ENCODE measurements around the gene CHKA. TPM values are rescaled to one million over a fixed set of nuclear protein-coding genes. Genes with fewer than 3 reads are reported as not detected.

The CHKA gene
- total and polyA plus RNA-seq, 2 of the 4 experiments (the other 2 are of a cell fraction), result 4.5 to 8.4 TPM

DNA sequence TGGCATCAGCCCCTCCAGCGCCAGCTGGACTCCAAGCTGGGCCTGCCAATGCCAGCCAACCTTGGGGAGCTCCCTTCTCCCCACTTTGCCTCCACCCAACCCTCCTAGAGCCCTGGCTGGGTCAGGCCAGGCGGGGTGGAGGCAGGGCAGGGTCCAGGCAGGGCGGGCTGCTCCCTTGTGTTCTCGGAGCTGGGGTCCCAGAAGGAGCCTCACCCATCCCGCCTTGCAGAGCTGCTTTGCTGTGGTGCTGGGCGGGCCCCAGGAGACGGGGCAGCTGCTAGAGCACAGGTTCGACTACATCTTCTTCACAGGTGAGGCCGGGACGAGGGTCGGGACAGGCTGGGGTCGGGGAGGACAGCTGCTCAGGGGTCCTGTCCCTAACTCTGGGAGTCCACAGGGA, 101.7 kb downstream of the CHKA start:
- Histone ChIP-seq H3K9me3 (ENCODE audit: control insufficient read depth, insufficient read depth, low read length) (no peaks in the 10 kb centered on the region), H3K36me3 (ENCODE audit: control insufficient read depth, insufficient read depth, low read length) (peaks cover 15% of the 10 kb centered on the region; the same call in 1 of the 2 replicates), H3K27ac (ENCODE audit: insufficient read depth, low read length) (no peak overlapping the region), H2AK5ac (ENCODE audit: low read depth, low read length) (peak overlapping the region; percentile 3; the same call in 1 of the 2 replicates), H3K27me3 (ENCODE audit: control insufficient read depth, insufficient read depth, low read length) (no peaks in the 10 kb centered on the region), H3K4me3 (ENCODE audit: insufficient read depth, low read depth, low read length) (no peak overlapping the region), H3K9me1 (ENCODE audit: insufficient read depth, low read length) (peaks cover 4% of the 10 kb centered on the region; the same call in 1 of the 2 replicates), H3K79me1 (ENCODE audit: low read depth in 1 of 2, low read length in 2 of 2) (peaks cover 5% of the 10 kb centered on the region in 2 experiments; a peak in 3 of 4 replicates), H2AK9ac (replicated peaks; ENCODE audit: low read depth, low read length, poor library complexity) (peak overlapping the region; percentile 15), H3K4me1 (ENCODE audit: control insufficient read depth, insufficient read depth, low read length) (peaks cover 11% of the 10 kb centered on the region), H3K18ac (ENCODE audit: low read depth, low read length) (no peak overlapping the region), H2BK120ac (ENCODE audit: low read depth, low read length) (no peak overlapping the region), H4K5ac (ENCODE audit: low read depth, low read length) (no peak overlapping the region), H3K23ac (ENCODE audit: low read depth, low read length) (no peak overlapping the region), H2BK20ac (ENCODE audit: low read depth, low read length) (no peak overlapping the region), H4K91ac (ENCODE audit: insufficient read depth, low read depth, low read length) (no peak overlapping the region), H3K9ac (ENCODE audit: low read depth, low read length) (no peak overlapping the region), H3K56ac (ENCODE audit: extremely low read depth, insufficient read depth, low read length) (no peak overlapping the region), H3K4ac (ENCODE audit: low read depth, low read length) (no peak overlapping the region), H4K20me1 (ENCODE audit: insufficient read depth, low read length) (no peaks in the 10 kb centered on the region), H3K4me2 (ENCODE audit: low read depth, low read length) (no peak overlapping the region), H2BK15ac (ENCODE audit: low read depth, low read length) (no peak overlapping the region), H2BK5ac (ENCODE audit: low read depth, low read length, poor library complexity, severe bottlenecking) (no peak overlapping the region), H3K14ac (replicated peaks; ENCODE audit: low read depth, low read length) (no peak overlapping the region), H2AFZ (replicated peaks; ENCODE audit: low read length, poor library complexity) (no peak overlapping the region), H4K8ac (ENCODE audit: low read depth in 2 of 2, low read length in 2 of 2) (no peak overlapping the region)
- no peak for DNase-seq
- dilution Hi-C loops (cut with HindIII; ENCODE audit: low sequenced_read_pairs, unreplicated experiment), result no loop called here
- BruUV-seq (replicated peaks), result no TSS peak
- intact Hi-C loops (cut with micrococcal nuclease), result no loop called here
- in situ Hi-C loops (cut with MboI; ENCODE audit: low sequenced_read_pairs), result no loop called here
- ChIA-PET POLR2A (ENCODE audit: unreplicated experiment) (no interaction called here), CTCF (no interaction called here)
- WGBS, 2 experiments (ENCODE audit: extremely low coverage in 2 of 2, insufficient read length in 1 of 2), result 90% methylated on average over 2 of the region's 12 CpGs; no CpG with 5 or more reads in 1 of the 2 experiments
- TF ChIP-seq, protein P1, sequence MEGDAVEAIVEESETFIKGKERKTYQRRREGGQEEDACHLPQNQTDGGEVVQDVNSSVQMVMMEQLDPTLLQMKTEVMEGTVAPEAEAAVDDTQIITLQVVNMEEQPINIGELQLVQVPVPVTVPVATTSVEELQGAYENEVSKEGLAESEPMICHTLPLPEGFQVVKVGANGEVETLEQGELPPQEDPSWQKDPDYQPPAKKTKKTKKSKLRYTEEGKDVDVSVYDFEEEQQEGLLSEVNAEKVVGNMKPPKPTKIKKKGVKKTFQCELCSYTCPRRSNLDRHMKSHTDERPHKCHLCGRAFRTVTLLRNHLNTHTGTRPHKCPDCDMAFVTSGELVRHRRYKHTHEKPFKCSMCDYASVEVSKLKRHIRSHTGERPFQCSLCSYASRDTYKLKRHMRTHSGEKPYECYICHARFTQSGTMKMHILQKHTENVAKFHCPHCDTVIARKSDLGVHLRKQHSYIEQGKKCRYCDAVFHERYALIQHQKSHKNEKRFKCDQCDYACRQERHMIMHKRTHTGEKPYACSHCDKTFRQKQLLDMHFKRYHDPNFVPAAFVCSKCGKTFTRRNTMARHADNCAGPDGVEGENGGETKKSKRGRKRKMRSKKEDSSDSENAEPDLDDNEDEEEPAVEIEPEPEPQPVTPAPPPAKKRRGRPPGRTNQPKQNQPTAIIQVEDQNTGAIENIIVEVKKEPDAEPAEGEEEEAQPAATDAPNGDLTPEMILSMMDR (conservative IDR thresholded peaks at IDR 0.05; ENCODE audit: low read depth, low read length), result no peak
- TF ChIP-seq MXI1 (IDR thresholded peaks at IDR 0.05; ENCODE audit: borderline replicate concordance, low read depth, low read length) (no peak), NFE2L2 (IDR thresholded peaks at IDR 0.05; ENCODE audit: low read depth, low read length) (no peak), FOS (IDR thresholded peaks at IDR 0.05; ENCODE audit: low read depth, low read length) (no peak), MAZ (IDR thresholded peaks at IDR 0.05; ENCODE audit: borderline replicate concordance, low read depth, low read length) (no peak), CEBPB (IDR thresholded peaks at IDR 0.05; ENCODE audit: low read depth, low read length) (no peak), POLR2A (IDR thresholded peaks at IDR 0.05; ENCODE audit: low read depth, low read length) (no peak), SMC3 (IDR thresholded peaks at IDR 0.05; ENCODE audit: low read depth, low read length) (no peak), CHD1 (IDR thresholded peaks at IDR 0.05; ENCODE audit: low read depth, low read length) (no peak), RCOR1 (IDR thresholded peaks at IDR 0.05; ENCODE audit: insufficient replicate concordance, low read length) (no peak), RAD21 (IDR thresholded peaks at IDR 0.05; ENCODE audit: low read length) (no peak), BHLHE40 (IDR thresholded peaks at IDR 0.05; ENCODE audit: low read depth, low read length) (no peak)
- TF ChIP-seq, protein P2, sequence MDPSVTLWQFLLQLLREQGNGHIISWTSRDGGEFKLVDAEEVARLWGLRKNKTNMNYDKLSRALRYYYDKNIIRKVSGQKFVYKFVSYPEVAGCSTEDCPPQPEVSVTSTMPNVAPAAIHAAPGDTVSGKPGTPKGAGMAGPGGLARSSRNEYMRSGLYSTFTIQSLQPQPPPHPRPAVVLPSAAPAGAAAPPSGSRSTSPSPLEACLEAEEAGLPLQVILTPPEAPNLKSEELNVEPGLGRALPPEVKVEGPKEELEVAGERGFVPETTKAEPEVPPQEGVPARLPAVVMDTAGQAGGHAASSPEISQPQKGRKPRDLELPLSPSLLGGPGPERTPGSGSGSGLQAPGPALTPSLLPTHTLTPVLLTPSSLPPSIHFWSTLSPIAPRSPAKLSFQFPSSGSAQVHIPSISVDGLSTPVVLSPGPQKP (IDR thresholded peaks at IDR 0.05; ENCODE audit: borderline replicate concordance, low read depth, low read length), result no peak
- ATAC-seq (ENCODE audit: low read depth), result no peak

Data from IMR-90 (cell line).